ENCODE measurements around the gene USP49.

- TF ChIP-seq EZH2phosphoT487 (IDR thresholded peaks at IDR 0.05; ENCODE audit: insufficient read depth, low read depth) (no peak), EZH2 (IDR thresholded peaks at IDR 0.05; ENCODE audit: insufficient read depth, poor library complexity, severe bottlenecking) (no peak)
These were observed 119.8 kb downstream of the USP49 start for GRCh38 chr6:41775293-41775882.

Data from GM23248 (cell line).